HG03097 (cell line): Measurements from ENCODE around the gene MRPL46.
A peak's percentile ranks its signal among the peaks of the same experiment; 100 is the strongest.
"Not testable (repeated sequence)": the region's sequence is repeated elsewhere in the genome, so short reads cannot be mapped to it uniquely, and the experiment has no call there.

Source experiments
- ATAC-seq: cut with Tn5 transposase; IDR thresholded peaks from one replicate; pipeline ENCODE4 v1.9.1; 2021; ENCODE audit not compliant: unreplicated experiment, low FRiP score

MRPL46 gene

GRCh38 chr15:88448991-88449461 is 18.2 kb downstream of the MRPL46 start:
- no peak for ATAC-seq

DNA sequence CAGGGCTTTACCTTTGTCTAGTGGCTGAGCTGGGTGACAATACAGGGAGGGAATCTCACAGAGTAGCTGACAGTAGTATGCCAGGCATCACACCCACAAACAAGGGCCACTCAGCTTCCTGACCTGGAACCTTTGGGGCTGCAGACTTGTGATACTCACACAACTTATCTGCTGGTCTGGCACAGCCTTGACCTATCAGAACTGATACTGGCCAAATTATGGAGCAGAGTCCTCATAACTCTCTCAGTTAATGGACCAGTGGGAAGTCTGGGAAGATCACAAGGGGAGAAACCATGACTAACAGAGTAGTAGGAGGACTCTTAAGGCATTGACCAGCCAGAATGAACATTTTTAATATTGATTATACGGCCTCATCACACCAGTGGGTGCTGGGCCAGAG is 19.4 kb downstream of the MRPL46 start:
- ATAC-seq = no peak

- ATAC-seq = no peak
These were observed 20.0 kb downstream of the MRPL46 start for GRCh38 chr15:88447206-88447605.

DNA sequence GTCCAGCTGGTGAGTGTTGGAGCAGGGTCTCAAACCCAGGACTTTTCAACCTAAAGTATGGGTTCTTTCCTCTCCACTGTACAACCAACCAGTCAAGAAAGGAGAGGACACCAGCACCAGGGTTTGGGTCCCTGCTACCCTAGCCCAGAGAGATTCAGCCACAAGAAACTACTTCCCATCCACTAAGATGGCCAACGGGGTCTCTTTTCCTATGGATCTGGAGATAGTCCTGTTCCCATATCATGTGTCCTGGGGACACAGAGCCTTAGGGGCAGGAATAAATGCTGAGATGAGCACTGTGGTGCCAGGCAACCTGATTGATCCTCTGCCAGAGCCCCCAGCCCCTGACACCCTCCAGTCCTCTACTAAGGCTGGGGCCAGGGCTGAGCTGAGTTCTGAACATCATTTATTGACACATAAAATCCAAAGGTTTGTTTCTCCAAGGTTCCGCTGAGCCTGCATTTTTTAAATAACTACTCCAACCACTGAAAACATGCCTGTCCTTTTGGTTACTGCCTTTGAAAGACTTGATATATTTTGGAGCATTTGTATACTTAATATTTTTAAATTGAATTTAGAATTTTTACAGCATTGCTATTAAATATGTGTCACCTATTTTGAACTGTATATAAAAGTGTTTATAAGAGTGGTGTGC is 26.0 kb downstream of the MRPL46 start:
- no peak for ATAC-seq

DNA sequence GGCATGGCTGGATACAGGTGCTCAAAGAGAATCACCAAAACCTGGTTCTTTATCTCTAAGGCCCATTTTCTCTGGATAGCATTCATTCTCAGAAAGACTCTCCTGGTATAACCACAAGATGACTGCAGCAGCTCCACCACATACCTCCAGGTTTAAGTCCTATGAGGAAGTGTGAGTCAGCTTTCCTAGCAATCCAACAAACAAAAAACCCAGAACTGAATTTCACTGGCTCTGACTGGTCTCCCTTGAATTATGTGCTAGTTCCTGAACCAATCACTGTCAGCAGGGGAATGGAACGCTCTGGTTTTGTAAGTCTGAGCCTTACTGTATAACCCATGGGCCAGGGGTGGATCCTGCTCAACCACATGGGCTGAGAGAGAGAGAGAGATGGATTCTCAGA is 27.2 kb downstream of the MRPL46 start:
- ATAC-seq = no peak

DNA sequence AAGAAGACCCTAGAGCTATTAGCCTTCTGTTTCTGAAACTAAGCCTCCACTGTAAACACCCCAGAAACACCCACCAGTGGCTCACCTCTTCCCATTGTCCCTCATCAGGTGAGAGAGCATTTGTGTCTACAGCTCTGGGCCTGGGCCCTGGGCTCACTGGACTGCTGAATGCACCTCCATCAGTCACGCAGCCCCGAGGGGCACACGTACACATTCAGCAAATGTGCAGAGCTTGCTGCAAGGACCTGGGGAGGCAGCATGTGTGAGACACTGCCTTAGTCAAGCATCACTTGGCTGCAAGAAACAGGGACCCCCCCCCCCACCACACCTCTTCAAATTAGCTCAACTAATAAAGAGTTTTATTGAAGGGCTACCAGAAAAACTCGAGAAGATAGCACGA is 29.0 kb downstream of the MRPL46 start:
- ATAC-seq = no peak

- not testable (repeated sequence) for ATAC-seq
These were observed 33.1 kb downstream of the MRPL46 start for GRCh38 chr15:88434106-88434505.

GRCh38 chr15:88433046-88433685 is 34.0 kb downstream of the MRPL46 start:
- ATAC-seq = no peak

DNA sequence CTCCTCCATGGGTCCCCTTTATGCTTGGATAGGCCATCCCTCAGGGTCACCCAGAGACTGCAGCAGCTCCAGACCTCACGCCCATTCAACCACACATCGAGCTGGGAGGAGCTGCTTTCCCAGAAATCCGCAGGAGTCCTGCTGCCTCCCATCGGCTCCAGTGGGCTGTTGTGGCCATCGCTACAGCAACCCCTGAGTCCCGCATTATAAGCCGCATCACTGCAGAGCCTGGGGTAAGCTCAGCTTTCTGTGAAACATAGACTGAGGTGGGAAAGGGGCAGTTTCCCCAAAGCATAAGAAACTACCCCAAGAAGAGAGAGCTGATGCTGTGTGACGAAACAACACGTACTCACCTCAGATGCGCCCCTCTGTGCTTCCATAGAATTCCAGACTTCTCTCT is 35.7 kb downstream of the MRPL46 start:
- ATAC-seq = no peak

DNA sequence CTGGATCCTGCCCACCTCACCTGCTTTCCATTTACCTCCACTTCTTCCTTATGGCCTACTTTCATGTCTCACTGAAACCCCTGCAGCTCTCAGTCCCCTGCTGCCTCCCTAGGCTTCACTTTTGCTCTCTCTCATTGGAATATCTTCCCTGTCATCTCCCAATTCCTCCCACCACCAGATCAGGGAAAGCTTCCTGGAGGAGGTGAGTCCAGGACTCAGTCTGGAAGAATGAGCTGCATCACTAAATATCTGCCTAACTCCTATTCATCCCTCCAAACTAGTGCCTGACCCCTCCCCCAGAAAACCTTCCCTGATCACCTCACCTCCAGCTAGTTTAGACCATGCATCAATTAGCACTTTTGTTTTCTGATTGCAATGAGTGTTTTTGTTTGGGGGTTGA is 37.1 kb downstream of the MRPL46 start:
- no peak for ATAC-seq

GRCh38 chr15:88428805-88429605 is 38.2 kb downstream of the MRPL46 start:
- ATAC-seq = no peak

DNA sequence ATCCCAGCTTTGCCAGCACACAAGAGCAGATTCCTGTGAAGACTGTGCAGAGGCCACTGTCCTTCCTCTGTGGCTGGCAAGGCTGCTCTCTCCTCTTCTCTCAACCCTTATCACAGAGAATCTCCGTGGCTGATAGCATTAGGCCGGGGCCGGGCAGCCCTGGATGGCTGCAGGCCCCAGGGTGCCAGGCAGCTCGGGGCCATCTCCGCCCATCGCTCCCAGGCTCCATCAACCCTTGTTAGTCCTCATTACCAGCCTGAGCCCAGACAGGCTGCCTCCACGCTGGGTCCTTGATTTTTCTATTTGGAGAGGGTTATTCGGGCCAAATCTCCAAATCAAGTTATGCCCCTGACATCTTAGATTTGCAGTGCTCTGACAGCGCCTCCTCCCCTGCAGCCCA is 39.1 kb downstream of the MRPL46 start:
- no peak for ATAC-seq

DNA sequence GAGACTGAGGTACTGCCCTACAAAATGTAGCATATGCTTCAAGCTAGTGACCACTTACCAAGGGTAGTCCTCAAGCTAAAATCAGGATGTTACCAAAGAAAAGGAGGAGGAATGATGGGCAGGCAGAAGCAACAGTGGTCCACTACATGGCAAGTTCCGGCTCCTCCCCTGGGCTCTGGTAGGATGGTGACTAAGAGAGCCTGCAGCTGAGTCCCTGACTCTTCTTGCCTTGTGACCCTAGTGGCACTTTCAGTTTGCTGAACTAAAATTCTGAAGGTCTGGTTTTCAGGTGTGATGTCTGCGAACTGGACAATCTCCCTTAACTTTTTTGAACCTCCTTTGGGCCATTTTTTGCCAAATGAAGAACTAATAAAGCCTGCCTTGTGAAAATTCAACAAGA is 40.9 kb downstream of the MRPL46 start:
- ATAC-seq = no peak

DNA sequence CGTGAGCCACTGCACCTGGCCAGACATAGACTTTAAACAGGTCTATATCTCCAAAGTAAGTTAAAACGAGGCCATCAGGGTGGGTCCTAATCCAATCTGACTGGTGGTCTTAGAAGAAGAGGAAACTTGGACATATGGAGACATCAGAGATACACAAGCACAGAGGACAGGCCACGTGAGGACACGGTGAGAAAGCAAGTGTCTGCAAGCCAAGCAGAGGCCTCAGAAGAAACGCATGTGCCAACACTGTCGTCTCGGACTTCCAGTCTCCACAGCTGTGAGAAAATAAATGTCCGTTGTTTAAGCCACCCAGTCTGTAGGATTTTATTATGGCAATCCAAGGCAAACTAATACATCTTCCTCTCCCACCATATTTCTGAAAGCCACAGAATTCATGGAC is 43.9 kb downstream of the MRPL46 start:
- ATAC-seq = no peak

DNA sequence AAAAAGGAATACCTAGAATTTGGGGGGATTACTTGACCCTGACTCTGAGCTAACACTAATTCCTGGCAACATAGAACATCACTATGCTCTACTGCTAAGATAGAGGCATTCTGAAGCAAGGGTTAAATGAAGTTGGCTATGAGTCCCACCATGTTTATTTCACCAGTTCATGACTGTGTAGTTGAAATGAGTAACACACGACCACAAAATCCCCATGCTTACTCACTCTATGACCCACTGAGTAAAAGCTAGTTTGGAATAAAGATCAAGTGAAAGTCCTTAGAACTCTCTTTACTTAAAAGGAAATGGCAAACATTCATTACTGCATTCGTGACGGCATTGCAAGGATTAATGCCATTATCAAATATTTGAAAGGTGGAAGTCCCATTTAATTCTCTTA is 47.4 kb downstream of the MRPL46 start:
- peak; percentile 67 for ATAC-seq
